GM18870 (cell line): ENCODE measurements around the gene RGS9BP.
"Not testable (repeated sequence)": the region's sequence is repeated elsewhere in the genome, so short reads cannot be mapped to it uniquely, and the experiment has no call there.

ENCODE experiments used
- ATAC-seq: cut with Tn5 transposase; IDR thresholded peaks from one replicate; pipeline ENCODE4 v1.9.1; 2021; ENCODE audit warnings: moderate library complexity; ENCODE audit not compliant: unreplicated experiment

RGS9BP gene

GRCh38 chr19:32675720-32676185 lies at the start of gene RGS9BP:
Gene RGS9BP, plus strand, starts transcription at chr19:32675848. Its CDS starts 416 bp downstream, at chr19:32676264.
- ATAC-seq: no peak

- ATAC-seq: no peak
Measured at GRCh38 chr19:32626969-32627368, 48.7 kb upstream of the RGS9BP start.

- no peak for ATAC-seq
Measured at GRCh38 chr19:32627714-32628270, 47.9 kb upstream of the RGS9BP start.

- ATAC-seq: no peak
Measured at GRCh38 chr19:32630338-32630737, 45.3 kb upstream of the RGS9BP start.

GRCh38 chr19:32631381-32631780 lies 44.3 kb upstream of the RGS9BP start:
- ATAC-seq: no peak

- no peak for ATAC-seq
Measured at GRCh38 chr19:32637480-32637879, 38.2 kb upstream of the RGS9BP start.

- no peak for ATAC-seq
Measured at GRCh38 chr19:32638625-32639024, 37.0 kb upstream of the RGS9BP start.

- ATAC-seq: no peak
Measured at GRCh38 chr19:32642771-32643170, 32.9 kb upstream of the RGS9BP start.

- no peak for ATAC-seq
Measured at GRCh38 chr19:32646556-32646955, 29.1 kb upstream of the RGS9BP start.

- no peak for ATAC-seq
Measured at GRCh38 chr19:32647361-32647760, 28.3 kb upstream of the RGS9BP start.

GRCh38 chr19:32649751-32650150 lies 25.9 kb upstream of the RGS9BP start:
- no peak for ATAC-seq

GRCh38 chr19:32650671-32651070 lies 25.0 kb upstream of the RGS9BP start:
- no peak for ATAC-seq

GRCh38 chr19:32651729-32652140 lies 23.9 kb upstream of the RGS9BP start:
- ATAC-seq: no peak

- ATAC-seq: not testable (repeated sequence)
Measured at GRCh38 chr19:32652331-32652730, 23.3 kb upstream of the RGS9BP start.

- no peak for ATAC-seq
Measured at GRCh38 chr19:32652894-32653598, 22.6 kb upstream of the RGS9BP start.

- no peak for ATAC-seq
Measured at GRCh38 chr19:32653599-32653915, 22.1 kb upstream of the RGS9BP start.

- ATAC-seq: not testable (repeated sequence)
Measured at GRCh38 chr19:32656379-32656778, 19.3 kb upstream of the RGS9BP start.

- no peak for ATAC-seq
Measured at GRCh38 chr19:32658075-32658474, 17.6 kb upstream of the RGS9BP start.

- ATAC-seq: no peak
Measured at GRCh38 chr19:32658527-32658926, 17.1 kb upstream of the RGS9BP start.

GRCh38 chr19:32661318-32661717 lies 14.3 kb upstream of the RGS9BP start:
- ATAC-seq: no peak

GRCh38 chr19:32662186-32662585 lies 13.5 kb upstream of the RGS9BP start:
- no peak for ATAC-seq

GRCh38 chr19:32666084-32666483 lies 9.6 kb upstream of the RGS9BP start:
- no peak for ATAC-seq

- ATAC-seq: no peak
Measured at GRCh38 chr19:32669310-32669709, 6.3 kb upstream of the RGS9BP start.
